A549 treated with dexamethasone at 1 μM for 4 hours (cell line): ENCODE results near the gene CCDC194. TPM values are rescaled to one million over a fixed set of nuclear protein-coding genes. Genes with fewer than 3 reads are reported as not detected.

Source experiments
- total RNA-seq: library from RNA; stranded (reverse); fragments of 200-300 nt; extraction: Qiagen RNA extraction; gene quantifications from 5 replicates; pipeline ENCODE4 v1.2.3, GENCODE V29; 2022

CCDC194 gene
- not detected in 5 replicates for total RNA-seq

GRCh38 chr19:17393914-17394313 is at the start of gene CCDC194:
Gene CCDC194, minus strand, starts transcription at chr19:17394196. Its CDS starts 38 bp downstream, at chr19:17394158.

GRCh38 chr19:17419621-17420474 is 25.9 kb upstream of the CCDC194 start, which contains the start of gene MVB12A:
Gene MVB12A, plus strand, starts transcription at chr19:17420047. Its CDS starts 89 bp downstream, at chr19:17420136.

GRCh38 chr19:17405250-17406045 is 11.5 kb upstream of the CCDC194 start, which contains the start of gene BST2:
Gene BST2, minus strand, starts transcription at chr19:17405630. Its CDS starts 55 bp downstream, at chr19:17405575.

GRCh38 chr19:17376935-17377600 is 16.9 kb downstream of the CCDC194 start, which contains the start of gene PLVAP:
Gene PLVAP, minus strand, starts transcription at chr19:17377342. Its CDS starts 54 bp downstream, at chr19:17377288.

Other genes starting within 250 kb of the CCDC194 start
- gene USE1, start 178.8 kb downstream of the CCDC194 start, total RNA-seq: 13.2 to 15.5 TPM (median 13.9 TPM) in 5 replicates
- gene OCEL1, start 168.0 kb downstream of the CCDC194 start, total RNA-seq: 9.7 to 13.9 TPM (median 12.9 TPM) in 5 replicates
- gene NR2F6, start 148.3 kb downstream of the CCDC194 start, total RNA-seq: 30.3 to 57.3 TPM (median 52.6 TPM) in 5 replicates
- 0.07 TPM in 1 of 5 replicates, not detected in the others for gene USHBP1, start 129.5 kb downstream of the CCDC194 start, total RNA-seq
- gene BABAM1, start 126.8 kb downstream of the CCDC194 start, total RNA-seq: 56.1 to 65.2 TPM (median 63.2 TPM) in 5 replicates
- gene ANKLE1, start 112.3 kb downstream of the CCDC194 start, total RNA-seq: 0.24 to 0.46 TPM (median 0.36 TPM) in 5 replicates
- 1.7 to 3.0 TPM (median 2.5 TPM) in 5 replicates for gene ABHD8, start 90.8 kb downstream of the CCDC194 start, total RNA-seq
- 58.9 to 95.1 TPM (median 90.6 TPM) in 5 replicates for gene MRPL34, start 88.3 kb downstream of the CCDC194 start, total RNA-seq
- gene DDA1, start 84.6 kb downstream of the CCDC194 start, total RNA-seq: 45.8 to 66.0 TPM (median 55.4 TPM) in 5 replicates
- 1.4 to 3.3 TPM (median 2.8 TPM) in 5 replicates for gene ANO8, start 59.3 kb downstream of the CCDC194 start, total RNA-seq
- gene GTPBP3, start 56.6 kb downstream of the CCDC194 start, total RNA-seq: 10.5 to 21.0 TPM (median 19.6 TPM) in 5 replicates
- not detected in 5 replicates for gene PLVAP, start 16.9 kb downstream of the CCDC194 start, total RNA-seq
- gene BST2, start 11.4 kb upstream of the CCDC194 start, total RNA-seq: 0.12 to 0.21 TPM (median 0.17 TPM) in 3 of 5 replicates, not detected in the others
- 23.5 to 41.4 TPM (median 37.8 TPM) in 5 replicates for gene MVB12A, start 25.9 kb upstream of the CCDC194 start, total RNA-seq
- 0.28 to 0.70 TPM (median 0.60 TPM) in 5 replicates for gene TMEM221, start 54.5 kb upstream of the CCDC194 start, total RNA-seq
- gene NXNL1, start 66.7 kb upstream of the CCDC194 start, total RNA-seq: not detected in 5 replicates
- 1.9 to 3.1 TPM (median 2.7 TPM) in 5 replicates for gene SLC27A1, start 76.3 kb upstream of the CCDC194 start, total RNA-seq
- 48.3 to 80.1 TPM (median 73.2 TPM) in 5 replicates for gene PGLS, start 117.5 kb upstream of the CCDC194 start, total RNA-seq
- gene COLGALT1, start 161.5 kb upstream of the CCDC194 start, total RNA-seq: 49.4 to 79.4 TPM (median 78.3 TPM) in 5 replicates